NCI-H146 treated with DMSO at 0.1 percent for 48 hours (cell line): ENCODE data around the gene INSL6.
"Not testable (repeated sequence)": the region's sequence is repeated elsewhere in the genome, so short reads cannot be mapped to it uniquely, and the experiment has no call there.

ENCODE experiments used
- DNase-seq: peaks from one replicate; lab custom pipeline; 2025; ENCODE audit not compliant: unreplicated experiment; lab: John Stamatoyannopoulos, UW

INSL6 gene, protein sequence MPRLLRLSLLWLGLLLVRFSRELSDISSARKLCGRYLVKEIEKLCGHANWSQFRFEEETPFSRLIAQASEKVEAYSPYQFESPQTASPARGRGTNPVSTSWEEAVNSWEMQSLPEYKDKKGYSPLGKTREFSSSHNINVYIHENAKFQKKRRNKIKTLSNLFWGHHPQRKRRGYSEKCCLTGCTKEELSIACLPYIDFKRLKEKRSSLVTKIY

DNA sequence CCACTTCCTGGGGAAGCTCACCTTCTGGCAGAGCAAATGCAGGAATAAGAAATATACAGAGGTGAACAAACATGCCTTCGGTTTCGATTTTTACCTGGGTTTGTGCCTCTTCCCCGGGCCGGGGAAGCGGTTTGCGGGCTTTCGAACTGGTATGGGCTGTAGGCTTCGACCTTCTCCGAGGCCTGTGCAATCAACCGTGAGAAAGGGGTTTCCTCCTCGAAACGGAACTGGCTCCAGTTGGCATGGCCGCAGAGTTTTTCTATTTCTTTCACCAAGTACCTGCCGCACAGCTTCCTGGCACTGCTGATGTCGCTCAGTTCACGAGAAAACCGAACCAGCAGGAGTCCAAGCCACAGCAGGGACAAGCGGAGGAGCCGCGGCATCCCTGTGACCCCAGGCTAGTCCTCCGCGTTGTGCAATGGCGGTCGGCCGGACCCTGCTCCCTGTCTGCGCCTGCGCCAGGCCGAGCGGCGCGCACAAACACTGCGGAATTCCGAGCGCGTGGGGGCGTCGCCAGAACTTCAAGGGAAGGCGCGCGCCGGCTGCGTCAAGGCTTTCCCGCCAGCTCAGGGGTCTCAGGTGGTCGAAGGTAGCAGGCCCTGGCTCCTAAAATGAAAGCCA is at the start of gene INSL6:
Gene INSL6 (minus strand): TSS at position 420 of the 621 bp plus-strand sequence. CDS start 37 bp downstream, at position 383.
- DNase-seq, result no peak

DNA sequence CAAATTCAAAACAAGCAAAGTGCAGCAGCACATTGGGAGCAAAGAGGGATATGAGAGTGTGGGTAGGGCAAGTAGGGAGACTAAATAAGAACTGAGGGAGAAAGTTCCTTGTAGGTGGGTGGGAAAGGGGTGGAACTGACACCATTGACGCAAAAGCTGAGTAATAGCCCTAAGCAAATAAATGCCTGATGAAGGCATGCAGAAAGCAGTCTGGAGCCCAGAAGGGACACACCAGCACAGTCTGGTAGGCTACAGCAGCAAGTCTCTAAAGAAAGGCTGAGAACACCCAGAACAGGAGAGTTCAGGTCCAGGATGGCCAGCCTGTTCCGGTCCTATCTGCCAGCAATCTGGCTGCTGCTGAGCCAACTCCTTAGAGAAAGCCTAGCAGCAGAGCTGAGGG is 45.8 kb upstream of the INSL6 start, which contains the start of gene INSL4:
Gene INSL4 (plus strand): TSS at position 208 of the 400 bp plus-strand sequence. CDS start 105 bp downstream, at position 313.
- DNase-seq, result no peak

DNA sequence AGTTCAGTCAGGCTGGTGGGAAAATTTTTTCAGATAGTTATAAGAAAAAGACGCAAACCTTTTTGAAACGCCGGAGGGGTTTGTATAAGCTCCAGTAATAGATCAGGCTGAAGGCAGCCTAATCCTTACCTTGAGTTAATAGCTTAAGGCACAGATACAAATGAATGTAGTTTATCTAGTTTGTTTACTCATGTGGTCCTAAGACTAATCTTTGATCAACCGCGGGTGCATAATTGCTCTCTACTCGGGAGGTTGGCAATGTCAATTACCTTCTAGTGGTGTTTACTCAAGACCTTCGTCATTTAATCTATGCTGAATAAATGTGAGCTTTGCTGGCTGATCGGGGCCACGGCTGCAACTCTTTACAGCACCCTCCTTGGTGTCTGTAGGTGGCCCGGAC is 45.1 kb upstream of the INSL6 start:
- no peak for DNase-seq

DNA sequence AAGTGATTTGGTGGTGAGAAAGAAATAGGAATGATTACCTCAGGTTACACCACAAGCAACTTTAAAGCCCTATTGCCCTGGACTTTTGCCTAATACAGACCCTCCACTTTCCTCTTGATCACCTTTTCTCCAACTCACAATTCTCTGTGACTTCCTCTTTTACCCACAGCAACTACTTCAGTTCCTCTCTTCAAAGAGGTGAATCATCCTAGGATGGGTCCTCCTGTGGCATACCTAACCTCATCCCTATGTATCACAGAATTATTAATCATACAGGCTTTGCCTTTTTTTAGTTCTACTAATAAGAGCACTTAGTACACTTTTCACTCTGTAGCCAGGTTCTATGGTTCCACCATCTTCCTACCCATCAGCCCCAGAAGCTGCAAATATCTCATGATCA is 19.6 kb upstream of the INSL6 start:
- DNase-seq, result no peak

DNA sequence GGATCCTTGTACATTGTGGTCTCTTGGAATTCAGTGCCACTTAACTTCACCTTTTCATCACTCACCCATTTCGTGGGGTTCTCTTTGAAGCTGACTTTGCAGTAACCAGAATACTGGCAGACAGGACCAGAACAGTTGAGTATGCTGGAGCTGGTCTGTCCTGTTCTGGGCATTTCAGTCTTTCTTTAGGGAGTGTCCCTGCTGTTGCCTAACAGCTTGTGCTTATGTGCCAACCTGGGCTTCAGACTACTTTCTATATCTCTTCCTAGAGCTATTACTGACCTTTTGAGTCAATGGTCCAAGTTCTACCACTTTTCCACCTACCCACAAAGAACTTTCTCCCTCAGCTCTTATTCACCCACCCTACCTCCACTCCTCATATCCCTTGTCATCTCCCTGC is 10.0 kb upstream of the INSL6 start:
- no peak for DNase-seq

DNA sequence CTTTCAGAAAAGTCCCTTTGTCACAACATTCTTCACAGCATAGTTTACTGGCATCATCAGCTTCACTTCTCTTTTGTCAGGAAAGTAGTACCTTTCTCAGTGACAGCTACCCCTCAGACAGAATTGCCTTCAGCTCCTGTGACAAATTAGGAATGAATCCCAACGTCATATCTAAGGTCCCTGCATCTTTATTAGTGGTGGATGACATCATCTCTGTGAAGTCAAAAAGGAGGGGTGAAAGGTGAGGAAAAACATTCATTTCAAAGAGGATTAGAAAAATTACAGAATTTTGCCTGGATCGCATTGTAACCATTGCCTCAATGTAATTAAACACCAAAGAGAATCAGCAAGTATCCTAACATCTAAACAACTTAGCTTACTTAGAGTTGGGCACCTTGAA is 7.9 kb upstream of the INSL6 start:
- DNase-seq, result no peak

DNA sequence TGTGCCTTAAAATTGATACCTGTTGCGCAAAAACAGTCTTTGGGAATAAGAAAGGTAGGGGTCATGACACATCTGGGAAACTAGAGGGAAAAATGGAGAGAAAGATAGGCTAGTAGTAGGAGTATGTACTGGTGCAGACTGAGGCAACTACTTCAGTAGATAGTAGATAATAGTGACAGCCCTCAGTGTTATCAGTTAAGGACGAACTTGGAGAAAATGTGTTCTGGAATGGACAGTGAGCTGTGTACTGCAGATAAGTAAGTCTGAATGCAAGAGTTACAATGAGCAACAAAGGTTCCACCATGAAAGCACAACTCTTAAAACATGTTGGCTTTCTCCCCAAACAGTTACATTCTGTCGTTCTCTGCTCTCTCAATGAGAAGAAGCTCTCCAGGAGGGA is 6.5 kb upstream of the INSL6 start:
- no peak for DNase-seq

DNA sequence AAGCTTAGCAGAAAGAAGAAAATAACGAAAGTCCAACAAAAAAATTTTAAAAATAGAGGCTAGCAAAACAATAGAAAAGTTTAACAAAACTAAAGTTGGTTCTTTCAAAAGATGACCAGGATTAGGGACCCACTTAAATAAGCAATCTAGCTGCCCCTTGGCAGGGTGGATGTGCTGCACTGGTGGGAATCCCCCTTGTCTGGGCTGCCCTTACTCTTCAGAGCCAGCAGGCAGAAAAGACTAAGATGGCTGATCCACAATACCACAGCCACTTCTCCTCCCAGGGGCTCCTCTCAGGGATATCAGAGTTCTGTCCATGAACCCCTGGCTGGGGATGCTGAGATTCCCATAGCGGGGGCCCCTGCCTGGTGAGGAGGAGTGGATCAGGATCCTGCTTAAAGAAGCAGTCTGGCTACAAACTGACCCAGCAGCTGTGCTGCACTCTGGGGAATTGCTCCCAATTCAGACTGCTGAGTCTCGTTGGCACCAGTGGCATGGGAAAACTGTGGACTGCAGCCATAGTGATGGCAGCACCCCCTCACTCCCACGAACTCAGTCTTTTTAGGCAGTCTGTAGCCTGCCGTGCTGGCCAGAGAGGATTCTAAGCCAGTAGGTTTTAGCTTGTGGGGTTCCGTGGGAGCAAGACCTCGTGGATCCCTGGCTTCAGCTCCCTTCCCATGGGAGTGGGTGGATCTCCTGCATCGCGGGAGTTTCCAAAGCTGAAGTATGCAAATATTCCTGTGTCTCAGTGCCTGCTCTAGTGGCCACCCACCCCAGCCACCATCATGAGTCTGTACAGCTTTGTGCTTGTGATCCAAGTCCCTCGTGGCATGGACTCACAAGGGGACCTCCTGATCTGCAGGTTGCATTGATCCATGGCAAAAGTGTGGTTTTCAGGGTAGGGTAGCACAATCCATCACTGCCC is 2.9 kb upstream of the INSL6 start:
- DNase-seq, result no peak

DNA sequence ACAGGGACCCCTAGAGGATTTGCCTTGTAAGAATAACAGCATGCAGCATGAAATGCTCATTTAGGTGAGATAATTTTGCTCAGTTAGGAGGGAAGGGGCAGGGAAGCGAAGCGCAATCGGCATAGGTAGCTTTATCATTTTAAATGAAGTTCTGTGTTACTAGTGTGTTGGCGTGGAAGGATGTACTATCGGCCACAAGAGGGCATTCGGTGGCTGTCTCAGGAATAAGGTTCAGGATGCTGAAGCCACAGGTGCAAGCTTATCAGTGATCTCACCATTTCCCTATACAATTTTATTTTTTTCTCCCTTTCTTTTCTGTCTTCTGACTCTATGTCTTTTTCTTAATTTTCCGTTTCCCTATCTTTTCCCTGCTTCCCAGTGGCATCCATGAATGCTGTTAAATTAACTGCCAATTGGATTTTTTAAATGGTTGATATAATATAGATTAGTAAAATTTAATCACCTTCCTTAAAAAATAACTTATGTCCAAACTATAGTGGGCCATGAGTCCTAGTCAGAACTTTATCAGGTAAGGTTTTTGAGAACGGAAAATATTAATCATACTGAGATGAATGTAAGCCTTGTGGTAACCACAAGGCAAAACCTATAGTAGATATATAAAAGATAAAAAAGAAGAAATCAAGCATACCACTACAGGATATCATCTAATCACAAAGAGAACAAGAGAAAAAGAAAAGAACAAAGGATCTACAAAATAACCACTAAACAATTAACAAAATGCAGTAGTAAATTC is 1.2 kb upstream of the INSL6 start:
- DNase-seq, result peak; percentile 59

DNA sequence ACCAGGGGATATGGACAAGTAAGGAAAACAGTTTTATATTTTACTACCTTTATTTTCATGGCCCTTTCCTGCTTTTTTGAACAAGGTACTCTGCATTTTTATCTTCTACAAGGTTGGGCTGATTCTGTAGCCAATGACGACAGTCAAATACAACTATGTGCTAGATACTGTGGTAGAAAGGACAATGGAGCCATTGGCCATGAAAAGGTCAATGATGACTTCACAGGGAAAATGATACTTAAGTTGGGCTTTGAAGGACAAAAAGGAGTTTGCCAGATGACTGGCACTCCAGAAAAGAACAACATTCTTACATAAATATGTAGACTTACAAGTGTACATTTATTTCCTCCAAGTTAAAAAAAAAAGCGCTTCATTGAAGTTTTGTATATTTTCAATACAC is 663 bp downstream of the INSL6 start:
- no peak for DNase-seq

DNA sequence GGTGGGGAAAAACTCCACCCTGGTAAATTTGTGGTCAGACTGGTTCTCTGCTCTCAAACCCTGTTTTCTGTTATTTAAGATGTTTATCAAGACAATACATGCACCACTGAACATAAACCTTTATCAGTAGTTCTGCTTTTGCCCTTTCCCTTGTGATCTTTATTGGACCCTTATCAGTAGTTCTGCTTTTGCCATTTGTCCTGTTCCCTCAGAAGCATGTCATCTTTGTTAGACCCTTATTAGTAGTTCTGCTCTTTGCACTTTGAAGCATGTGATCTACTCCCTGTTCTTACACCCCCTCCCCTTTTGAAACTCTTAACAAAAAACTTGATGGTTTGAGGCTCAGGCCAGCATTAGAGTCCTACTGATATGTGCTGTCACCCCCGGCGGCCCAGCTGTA is 4.8 kb downstream of the INSL6 start:
- DNase-seq, result not testable (repeated sequence)

DNA sequence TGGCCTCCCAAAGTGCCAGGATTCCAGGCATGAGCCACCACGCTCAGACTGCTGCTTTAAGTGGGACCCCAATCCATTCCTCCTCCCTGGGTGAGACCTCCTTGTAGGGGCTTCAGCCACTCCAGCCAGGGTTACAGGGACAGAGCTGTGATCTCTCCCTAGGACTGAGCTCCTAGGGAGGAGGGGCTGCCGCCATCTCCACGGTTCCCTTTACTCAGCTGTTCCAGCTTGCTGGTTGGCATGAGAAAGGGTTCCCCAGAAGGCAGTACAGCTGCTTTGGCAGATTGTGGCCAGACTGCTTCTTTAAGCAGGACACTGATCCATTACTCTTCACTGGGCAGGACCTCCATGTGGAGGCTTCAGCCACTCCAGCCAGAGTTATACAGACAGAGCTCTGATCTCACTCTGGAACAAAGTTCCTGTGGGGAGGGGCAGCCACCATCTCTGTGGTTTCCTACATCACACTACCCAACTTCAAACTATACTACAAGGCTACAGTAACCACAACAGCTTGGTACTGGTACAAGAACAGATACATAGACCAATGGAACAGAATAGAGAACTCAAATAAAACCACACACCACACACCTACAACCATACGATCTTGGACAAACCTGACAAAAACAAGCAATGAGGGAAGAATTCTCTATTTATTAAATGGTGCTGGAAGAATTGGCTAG is 7.2 kb downstream of the INSL6 start:
- DNase-seq, result no peak

DNA sequence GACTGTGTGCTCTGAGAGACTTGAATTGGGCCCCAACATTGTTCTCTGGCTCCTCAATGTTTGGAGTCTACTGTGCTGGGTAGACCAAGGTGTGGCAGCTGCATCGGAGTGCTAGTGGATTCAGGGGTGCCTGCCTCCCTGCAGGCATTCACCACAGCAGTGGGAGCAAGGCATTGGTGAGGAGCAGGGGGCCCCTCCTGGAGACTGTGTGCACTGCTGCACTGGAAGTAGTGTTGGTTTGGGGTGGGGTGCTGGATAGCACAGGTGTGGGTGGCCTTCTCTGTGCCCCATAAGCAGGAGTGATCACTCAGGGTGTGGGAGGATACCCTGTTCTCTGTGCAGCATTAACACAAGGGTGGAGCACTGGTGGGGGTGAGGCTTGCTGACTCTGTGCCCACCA is 39.2 kb downstream of the INSL6 start:
- no peak for DNase-seq

DNA sequence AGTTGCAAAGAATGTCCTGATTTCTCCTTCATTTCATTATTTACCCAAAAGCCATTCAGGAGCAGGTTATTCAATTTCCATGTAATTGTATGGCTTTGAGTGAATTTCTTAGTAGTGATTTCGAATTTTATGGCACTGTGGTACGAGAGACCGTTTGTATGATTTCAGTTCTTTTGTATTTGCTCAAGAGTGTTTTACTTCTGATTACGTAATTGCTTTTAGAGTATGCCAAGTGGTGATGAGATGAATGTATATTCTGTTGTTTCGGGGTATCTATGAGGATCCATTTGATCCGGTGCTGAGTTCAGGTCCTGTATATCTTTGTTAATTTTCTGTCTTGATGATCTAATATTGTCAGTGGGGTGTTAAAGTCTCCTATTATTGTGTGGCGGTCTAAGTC is 41.2 kb downstream of the INSL6 start:
- no peak for DNase-seq

DNA sequence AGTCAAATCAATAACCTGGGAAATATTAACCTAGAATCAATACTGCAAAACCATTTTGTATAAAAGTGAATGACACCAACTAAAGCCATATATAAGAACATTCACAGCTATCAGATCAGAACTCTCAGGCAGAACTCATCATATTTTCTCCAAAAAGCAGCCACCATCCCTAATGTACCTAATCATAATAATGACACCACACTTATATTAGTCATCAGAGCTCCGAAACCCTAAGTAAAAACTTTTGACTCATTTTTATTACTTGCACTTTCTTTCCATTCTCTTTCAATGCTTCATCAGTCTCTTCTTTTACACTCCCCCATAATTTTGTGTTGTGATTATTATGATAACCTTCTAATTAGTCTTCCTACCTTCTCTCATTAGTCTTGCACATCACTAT is 45.3 kb downstream of the INSL6 start:
- DNase-seq, result no peak

DNA sequence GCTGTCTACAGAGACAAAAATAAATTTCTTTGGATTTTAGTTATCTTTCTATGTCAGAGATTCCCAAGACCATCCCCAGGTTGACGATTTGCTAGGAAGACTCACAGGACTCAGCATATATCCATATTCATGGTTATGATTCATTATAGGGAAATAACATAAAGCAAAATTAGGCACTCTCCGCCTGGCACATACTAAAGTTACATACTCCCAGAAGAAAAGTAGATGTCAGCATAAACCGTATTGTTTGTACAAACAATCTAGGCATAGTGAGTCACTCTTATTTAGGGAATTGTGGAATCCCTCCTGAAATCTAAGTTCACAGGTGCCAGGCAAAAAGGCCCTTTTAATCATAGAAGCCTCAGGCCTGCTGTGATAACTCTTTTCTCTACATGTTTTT is 62.9 kb downstream of the INSL6 start:
- no peak for DNase-seq

DNA sequence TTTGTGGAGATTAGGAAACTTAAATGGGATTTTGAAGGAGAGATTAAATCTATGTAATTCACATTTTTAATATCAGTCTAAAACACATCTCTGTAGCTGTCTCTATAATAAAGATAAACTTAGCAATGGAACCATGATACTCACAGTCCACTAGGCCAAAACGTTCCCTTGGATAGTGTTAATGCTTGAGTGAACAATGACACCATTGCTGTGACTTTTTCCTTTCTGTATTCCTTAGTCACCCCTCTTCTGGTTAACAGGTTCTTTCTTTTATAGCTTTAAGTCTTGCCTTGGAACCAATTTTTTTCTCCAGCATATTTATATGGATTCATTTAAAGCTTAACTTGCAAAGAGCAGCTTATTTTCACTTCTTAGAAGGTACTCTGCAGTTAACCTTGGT is 63.3 kb downstream of the INSL6 start:
- no peak for DNase-seq

DNA sequence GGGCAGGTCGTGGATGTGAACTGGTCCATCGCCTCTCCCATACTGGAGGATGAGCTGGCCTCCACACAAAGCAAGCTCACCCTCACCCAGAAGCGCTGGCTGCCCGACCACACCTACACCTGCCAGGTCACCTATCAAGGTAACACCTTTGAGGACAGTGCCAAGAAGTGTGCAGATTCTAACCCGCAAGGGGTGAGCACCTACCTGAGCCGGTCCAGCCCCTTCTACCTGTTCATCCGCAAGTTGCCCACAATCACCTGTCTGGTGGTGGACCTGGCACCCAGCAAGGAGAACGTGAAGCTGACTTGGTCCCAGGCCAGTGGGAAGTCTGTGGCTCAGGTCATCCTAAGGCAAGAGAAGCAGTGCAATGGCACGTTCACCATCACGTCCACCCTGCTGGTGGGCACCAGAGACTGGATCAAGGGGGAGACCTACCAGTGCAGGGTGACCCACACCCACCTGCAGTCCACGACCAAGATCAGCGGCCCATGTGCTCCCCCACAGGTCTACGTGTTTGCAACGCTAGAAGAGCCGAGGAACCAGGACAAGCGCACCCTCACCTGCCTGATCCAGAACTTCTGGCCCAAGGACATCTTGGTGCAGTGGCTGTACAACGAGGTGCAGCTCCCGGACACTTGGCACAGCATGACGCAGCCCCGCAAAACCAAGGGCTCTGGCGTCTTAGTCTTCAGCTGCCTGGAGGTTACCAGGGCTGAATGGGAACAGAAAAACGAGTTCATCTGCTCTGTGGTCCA is 71.3 kb downstream of the INSL6 start:
- DNase-seq, result no peak
